ENCODE measurements around the gene STBD1.
"Not testable (repeated sequence)": the region's sequence is repeated elsewhere in the genome, so short reads cannot be mapped to it uniquely, and the experiment has no call there.

DNA sequence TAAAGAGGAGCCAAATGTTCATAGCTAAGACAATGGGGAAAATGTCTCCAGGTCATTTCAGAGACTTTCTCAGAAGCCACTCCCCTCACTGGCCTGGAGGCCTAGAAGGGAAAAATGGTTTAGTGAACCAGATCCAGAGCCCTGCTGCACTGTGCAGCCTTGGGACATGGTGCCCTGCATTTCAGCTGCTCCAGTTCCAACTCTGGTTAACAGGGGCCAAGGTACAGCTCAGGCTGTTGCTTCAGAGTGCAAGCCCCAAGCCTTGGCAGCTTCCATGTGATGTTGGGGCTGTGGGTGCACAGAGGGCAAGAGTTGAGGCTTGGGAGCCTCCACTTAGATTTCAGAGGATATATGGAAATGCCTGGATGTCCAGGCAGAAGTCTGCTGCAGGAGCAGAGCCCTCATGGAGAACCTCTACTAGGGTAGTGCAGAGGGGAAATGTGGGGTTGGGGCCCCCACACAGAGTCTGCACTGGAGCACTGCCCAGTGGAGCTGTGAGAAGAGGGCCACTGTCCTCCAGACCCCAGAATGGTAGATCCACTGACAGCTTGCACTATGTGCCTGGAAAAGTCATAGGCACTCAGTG, 53.4 kb downstream of the STBD1 start:
- not testable (repeated sequence) for TF ChIP-seq SUZ12 (IDR thresholded peaks at IDR 0.05; ENCODE audit: extremely low read depth, insufficient read depth, insufficient read length); ZNF274 (IDR thresholded peaks at IDR 0.05; ENCODE audit: low read depth, low read length)
